Body of pancreas (tissue), 4 donors: ENCODE results near the gene BMPER. TPM values are rescaled to one million over a fixed set of nuclear protein-coding genes. Genes with fewer than 3 reads are reported as not detected.

Experiments
- ATAC-seq: fragments of 150-250 bp; one replicate; pipeline ENCODE4 v1.9.1; 2016
- DNase-seq, 4 donors: peaks; one replicate each; pipeline ENCODE4 v3.0.0-alpha.2; 2019
- H3K27ac ChIP-seq, 4 donors: fragments of 200-600 bp; sonication (generic); 1 replicate in 3 of 4; 2 replicates in 1 of 4; pipeline versions ENCODE4 v1.5.1 to v1.6.1; 2016 to 2019; ENCODE audit warnings: mild to moderate bottlenecking in 1 of 4, mixed read lengths in 1 of 4, moderate library complexity in 1 of 4
- H3K27me3 ChIP-seq, 2 donors: fragments of 200-600 bp; sonication (generic); one replicate each; pipeline ENCODE4 v1.6.0; 2016; ENCODE audit warnings: mild to moderate bottlenecking in 1 of 2
- H3K36me3 ChIP-seq, 2 donors: fragments of 200-600 bp; sonication (generic); replicated peaks in 1 of 2; 2 replicates each; pipeline ENCODE4 v1.5.1; 2016; ENCODE audit warnings: low read depth in 2 of 2; ENCODE audit not compliant: insufficient read depth in 1 of 2
- H3K4me1 ChIP-seq: fragments of 200-600 bp; sonication (generic); one replicate; pipeline ENCODE4 v1.6.0; 2016
- H3K4me3 ChIP-seq, 2 donors: fragments of 200-600 bp; sonication (generic); 1 replicate in 1 of 2; 2 replicates in 1 of 2; pipeline ENCODE4 v1.5.1; 2016 to 2019
- H3K9me3 ChIP-seq, 3 donors: fragments of 200-600 bp; sonication (generic); 1 replicate in 2 of 3; 2 replicates in 1 of 3; pipeline ENCODE4 v1.5.1; 2016
- POLR2A ChIP-seq, 3 donors: fragments of 450-650 bp; IDR thresholded peaks; one replicate each; pipeline ENCODE4 v1.6.1; 2016; ENCODE audit warnings: antibody characterized with exemption in 3 of 3, mild to moderate bottlenecking in 2 of 3
- WGBS, 2 donors: methylation state at CpG; one replicate each; pipeline ENCODE4 v1.1.5; 2017; 5-methylcytosine and 5-hydroxymethylcytosine counted together
- intact Hi-C: fragments of 100-400 bp; cut with DNase I; formaldehyde crosslinking; loops from one replicate; pipeline ENCODE4 v1.15.1; 2023
- total RNA-seq, 2 donors: library from RNA; depleted of rRNA; stranded (reverse); fragments of >200 nt; gene quantifications; one replicate each; pipeline ENCODE4 v1.1.0, GENCODE V29; 2016
- TF ChIP-seq, protein P1 (sequence below), 7 experiments: fragments of 450-650 bp in 4 of 7; fragments of 200-600 bp in 3 of 7; sonication (generic) in 3 of 7; IDR thresholded peaks; one replicate each; pipeline ENCODE4 v1.5.1; 2016 to 2019; ENCODE audit warnings: antibody characterized with exemption in 7 of 7

Gene BMPER
- total RNA-seq, 2 donors from 2014 or later, result 0.33 to 0.78 TPM

DNA sequence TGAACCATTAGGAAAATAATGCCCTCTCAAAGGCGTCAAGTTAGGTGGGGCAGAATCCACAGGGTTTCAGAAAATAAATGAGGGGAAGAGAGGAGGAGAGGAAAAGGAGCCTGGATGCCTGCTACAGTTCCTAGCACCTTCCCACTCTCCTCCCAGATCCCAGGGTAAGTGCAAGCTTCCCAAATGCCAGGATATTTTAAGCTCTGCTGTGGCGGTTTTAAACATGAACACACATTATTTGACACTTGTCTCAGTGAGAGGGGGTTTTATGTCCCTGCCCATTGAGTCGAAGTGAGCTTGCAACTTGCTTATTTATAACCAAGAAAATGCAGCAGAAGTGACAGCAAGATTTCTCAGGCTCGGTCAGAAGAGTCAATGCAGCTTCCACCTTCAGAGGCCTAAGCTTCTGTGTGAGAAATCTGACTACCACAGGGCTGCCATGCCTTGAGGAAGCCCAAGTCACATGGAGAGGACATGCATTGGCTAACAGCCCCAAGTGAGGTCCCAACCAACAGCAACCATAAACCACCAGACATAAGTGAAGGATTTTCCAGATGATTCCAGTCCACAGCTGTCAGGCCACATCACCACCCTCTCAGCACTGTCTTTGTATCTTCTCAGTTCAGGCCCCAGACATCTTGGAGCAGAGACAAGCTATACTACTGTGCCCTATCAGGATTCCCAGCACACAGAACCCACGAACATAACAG is 17.9 kb upstream of the BMPER start:
- no peaks in the 10 kb centered on the region for H3K27me3 ChIP-seq
- no peak for ATAC-seq
- no peak overlapping the region for H3K4me3 ChIP-seq
- TF ChIP-seq, protein P1, sequence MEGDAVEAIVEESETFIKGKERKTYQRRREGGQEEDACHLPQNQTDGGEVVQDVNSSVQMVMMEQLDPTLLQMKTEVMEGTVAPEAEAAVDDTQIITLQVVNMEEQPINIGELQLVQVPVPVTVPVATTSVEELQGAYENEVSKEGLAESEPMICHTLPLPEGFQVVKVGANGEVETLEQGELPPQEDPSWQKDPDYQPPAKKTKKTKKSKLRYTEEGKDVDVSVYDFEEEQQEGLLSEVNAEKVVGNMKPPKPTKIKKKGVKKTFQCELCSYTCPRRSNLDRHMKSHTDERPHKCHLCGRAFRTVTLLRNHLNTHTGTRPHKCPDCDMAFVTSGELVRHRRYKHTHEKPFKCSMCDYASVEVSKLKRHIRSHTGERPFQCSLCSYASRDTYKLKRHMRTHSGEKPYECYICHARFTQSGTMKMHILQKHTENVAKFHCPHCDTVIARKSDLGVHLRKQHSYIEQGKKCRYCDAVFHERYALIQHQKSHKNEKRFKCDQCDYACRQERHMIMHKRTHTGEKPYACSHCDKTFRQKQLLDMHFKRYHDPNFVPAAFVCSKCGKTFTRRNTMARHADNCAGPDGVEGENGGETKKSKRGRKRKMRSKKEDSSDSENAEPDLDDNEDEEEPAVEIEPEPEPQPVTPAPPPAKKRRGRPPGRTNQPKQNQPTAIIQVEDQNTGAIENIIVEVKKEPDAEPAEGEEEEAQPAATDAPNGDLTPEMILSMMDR (IDR thresholded peaks at IDR 0.05), result no peak
- TF ChIP-seq POLR2A (IDR thresholded peaks at IDR 0.05), result no peak
- no peaks in the 10 kb centered on the region for H3K9me3 ChIP-seq
- no peak for DNase-seq
- intact Hi-C loops, result no loop called here
- 65 to 76% methylated on average over 5 of the region's 5 CpGs for WGBS, 2 donors
- no peaks in the 10 kb centered on the region for H3K4me1 ChIP-seq
- no peaks in the 10 kb centered on the region for H3K36me3 ChIP-seq
- no peak overlapping the region for H3K27ac ChIP-seq

DNA sequence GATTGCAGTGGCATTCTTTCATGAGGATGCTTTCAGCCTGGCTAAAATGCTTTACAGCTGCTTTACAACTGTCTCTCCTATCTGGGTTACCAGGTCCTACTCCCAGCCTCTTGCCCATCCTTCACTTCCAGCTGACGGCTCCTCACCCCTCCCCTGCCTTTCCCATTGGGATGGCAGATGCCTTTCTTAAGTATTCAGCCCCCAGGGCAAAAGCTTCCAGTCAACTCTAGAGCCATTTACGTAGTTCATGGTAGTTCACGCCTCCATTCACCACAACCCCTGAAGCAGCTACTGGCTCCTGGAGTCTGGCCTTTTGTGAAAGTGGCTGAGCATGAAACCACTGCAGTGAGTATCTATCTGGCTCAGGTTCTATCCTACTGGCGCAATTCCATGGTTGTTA is 17.2 kb upstream of the BMPER start:
- Histone ChIP-seq H3K9me3 (no peaks in the 10 kb centered on the region), H3K4me3 (no peak overlapping the region), H3K4me1 (no peaks in the 10 kb centered on the region), H3K27me3 (no peaks in the 10 kb centered on the region), H3K27ac (no peak overlapping the region), H3K36me3 (no peaks in the 10 kb centered on the region)
- WGBS, 2 donors, result 78 to 84% methylated on average over 4 of the region's 4 CpGs
- intact Hi-C loops, result no loop called here
- ATAC-seq (no peak), DNase-seq (no peak)
- TF ChIP-seq, protein P1 (IDR thresholded peaks at IDR 0.05), result no peak
- no peak for TF ChIP-seq POLR2A (IDR thresholded peaks at IDR 0.05)

GRCh38 chr7:33892945-33893344 is 12.4 kb upstream of the BMPER start:
- no peaks in the 10 kb centered on the region for H3K27me3 ChIP-seq
- intact Hi-C loops, result no loop called here
- DNase-seq, result no peak
- no peak overlapping the region for H3K27ac ChIP-seq
- WGBS, 2 donors, result 56 to 68% methylated on average over 4 of the region's 4 CpGs
- TF ChIP-seq POLR2A (IDR thresholded peaks at IDR 0.05), result no peak
- TF ChIP-seq, protein P1 (IDR thresholded peaks at IDR 0.05), result no peak
- no peak for ATAC-seq
- no peaks in the 10 kb centered on the region for H3K9me3 ChIP-seq
- H3K4me1 ChIP-seq, result no peaks in the 10 kb centered on the region
- H3K4me3 ChIP-seq, result no peak overlapping the region
- no peaks in the 10 kb centered on the region for H3K36me3 ChIP-seq

DNA sequence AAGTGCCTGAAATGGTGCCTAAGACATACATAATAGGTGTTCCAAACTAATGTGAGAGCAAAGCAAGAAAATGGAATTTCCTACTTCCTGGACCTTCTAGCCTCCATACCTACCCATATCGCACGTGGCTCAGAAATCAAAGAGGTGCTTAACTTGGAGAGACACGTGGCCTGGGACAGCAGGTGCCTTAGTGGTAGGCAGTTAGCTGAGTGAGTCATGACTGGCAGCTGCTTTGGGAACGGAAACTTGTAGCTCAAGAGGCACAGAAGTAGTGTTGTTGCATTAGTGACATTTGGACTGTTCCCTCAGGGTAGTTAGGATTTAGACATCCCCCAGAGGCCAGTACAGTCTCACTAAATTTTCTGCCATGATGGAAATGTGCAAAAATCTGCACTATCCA is 12.0 kb upstream of the BMPER start:
- ATAC-seq (no peak), DNase-seq (no peak)
- Histone ChIP-seq H3K4me1 (no peaks in the 10 kb centered on the region), H3K27ac (no peak overlapping the region), H3K4me3 (no peak overlapping the region), H3K9me3 (no peaks in the 10 kb centered on the region), H3K27me3 (no peaks in the 10 kb centered on the region), H3K36me3 (no peaks in the 10 kb centered on the region)
- 64 to 82% methylated on average over 4 of the region's 4 CpGs for whole genome bisulfite sequencing, 2 donors
- TF ChIP-seq POLR2A (IDR thresholded peaks at IDR 0.05), result no peak
- TF ChIP-seq, protein P1 (IDR thresholded peaks at IDR 0.05), result no peak
- intact Hi-C loops, result no loop called here
